IMR-90 (cell line): ENCODE data around the gene ZNF780B. TPM values are rescaled to one million over a fixed set of nuclear protein-coding genes. Genes with fewer than 3 reads are reported as not detected.

Experiments used
- ATAC-seq: fragments of 200-7000 bp; cut with Tn5 transposase; 2 replicates; pipeline ENCODE4 v1.9.1; 2020; ENCODE audit warnings: low read depth, mild to moderate bottlenecking, moderate library complexity
- BruUV-seq: library from RNA; stranded (reverse); fragments of 400-500 nt; replicated peaks from 2 replicates; lab custom pipeline; 2021; lab: Mats Ljungman, UMichigan
- CTCF ChIA-PET: fragments of 300-600 bp; formaldehyde crosslinking; extraction: SDS; loops from one replicate; lab custom pipeline; 2021; ENCODE audit warnings: antibody characterized with exemption; lab: Yijun Ruan, JAX
- POLR2A ChIA-PET: fragments of 300-600 bp; sonication (Branson Sonifier 250); formaldehyde crosslinking; loops from one replicate; lab custom pipeline; 2022; ENCODE audit warnings: antibody characterized with exemption; ENCODE audit not compliant: unreplicated experiment; lab: Charles Lee
- DNase-seq: peaks from one replicate; pipeline ENCODE4 v3.0.0; 2013
- H2AFZ ChIP-seq: replicated peaks from 2 replicates; pipeline ENCODE3; 2013; ENCODE audit warnings: low read length, mild to moderate bottlenecking; ENCODE audit not compliant: poor library complexity
- H2AK5ac ChIP-seq: 2 replicates; pipeline ENCODE4 v1.6.1; 2013; ENCODE audit warnings: low read depth, low read length, inconsistent platforms
- H2AK9ac ChIP-seq: replicated peaks from 2 replicates; pipeline ENCODE3; 2013; ENCODE audit warnings: mild to moderate bottlenecking, low read depth, low read length, moderate library complexity; ENCODE audit not compliant: poor library complexity
- H2BK120ac ChIP-seq: 2 replicates; pipeline ENCODE4 v1.6.1; 2013; ENCODE audit warnings: low read depth, low read length, inconsistent platforms
- H2BK15ac ChIP-seq: 3 replicates; pipeline ENCODE4 v1.6.1; 2013; ENCODE audit warnings: low read depth, low read length, inconsistent platforms
- H2BK20ac ChIP-seq: 2 replicates; pipeline ENCODE4 v1.6.1; 2013; ENCODE audit warnings: low read depth, mild to moderate bottlenecking, inconsistent platforms, low read length, moderate library complexity
- H2BK5ac ChIP-seq: 2 replicates; pipeline ENCODE4 v1.6.1; 2013; ENCODE audit warnings: mild to moderate bottlenecking, low read depth, low read length, inconsistent platforms; ENCODE audit not compliant: poor library complexity, severe bottlenecking
- H3K14ac ChIP-seq: replicated peaks from 2 replicates; pipeline ENCODE4 v1.6.1; 2013; ENCODE audit warnings: low read depth, low read length, inconsistent platforms
- H3K18ac ChIP-seq: 2 replicates; pipeline ENCODE4 v1.6.1; 2013; ENCODE audit warnings: low read depth, low read length, control low read depth
- H3K23ac ChIP-seq: 2 replicates; pipeline ENCODE4 v1.6.1; 2013; ENCODE audit warnings: low read depth, low read length, inconsistent platforms
- H3K27ac ChIP-seq: 2 replicates; pipeline ENCODE4 v1.5.1; 2013; ENCODE audit warnings: mild to moderate bottlenecking, control low read depth, low read length; ENCODE audit not compliant: insufficient read depth
- H3K27me3 ChIP-seq: 2 replicates; pipeline ENCODE4 v1.6.1; 2013; ENCODE audit warnings: low read length; ENCODE audit not compliant: control insufficient read depth, insufficient read depth
- H3K36me3 ChIP-seq: 2 replicates; pipeline ENCODE4 v1.6.1; 2013; ENCODE audit warnings: low read length, mixed read lengths; ENCODE audit not compliant: control insufficient read depth, insufficient read depth
- H3K4ac ChIP-seq: 2 replicates; pipeline ENCODE4 v1.6.1; 2013; ENCODE audit warnings: low read depth, low read length, inconsistent platforms
- H3K4me1 ChIP-seq: 2 replicates; pipeline ENCODE4 v1.6.1; 2013; ENCODE audit warnings: low read length, mixed read lengths; ENCODE audit not compliant: control insufficient read depth, insufficient read depth
- H3K4me2 ChIP-seq: 2 replicates; pipeline ENCODE4 v1.6.1; 2013; ENCODE audit warnings: low read depth, mild to moderate bottlenecking, control low read depth, low read length, moderate library complexity
- H3K4me3 ChIP-seq: 2 replicates; pipeline ENCODE4 v1.5.1; 2013; ENCODE audit warnings: low read depth, mild to moderate bottlenecking, control low read depth, low read length, moderate library complexity; ENCODE audit not compliant: insufficient read depth
- H3K56ac ChIP-seq: 2 replicates; pipeline ENCODE4 v1.6.1; 2013; ENCODE audit warnings: low read length, inconsistent platforms; ENCODE audit not compliant: insufficient read depth; ENCODE audit errors: extremely low read depth
- H3K79me1 ChIP-seq, 2 experiments: 2 replicates each; pipeline ENCODE4 v1.6.1; 2013; ENCODE audit warnings: low read length in 2 of 2, inconsistent platforms in 1 of 2, low read depth in 1 of 2
- H3K9ac ChIP-seq: 2 replicates; pipeline ENCODE4 v1.6.1; 2013; ENCODE audit warnings: low read depth, low read length, control low read depth
- H3K9me1 ChIP-seq: 2 replicates; pipeline ENCODE4 v1.6.1; 2013; ENCODE audit warnings: low read length, inconsistent platforms; ENCODE audit not compliant: insufficient read depth
- H3K9me3 ChIP-seq: 2 replicates; pipeline ENCODE4 v1.6.1; 2013; ENCODE audit warnings: low read length; ENCODE audit not compliant: control insufficient read depth, insufficient read depth
- H4K20me1 ChIP-seq: 2 replicates; pipeline ENCODE4 v1.6.1; 2013; ENCODE audit warnings: low read length, inconsistent platforms; ENCODE audit not compliant: insufficient read depth
- H4K5ac ChIP-seq: 2 replicates; pipeline ENCODE4 v1.6.1; 2013; ENCODE audit warnings: mild to moderate bottlenecking, low read depth, low read length, control low read depth
- H4K8ac ChIP-seq, 2 experiments: 2 replicates each; pipeline ENCODE4 v1.6.1; 2013; ENCODE audit warnings: low read depth in 2 of 2, low read length in 2 of 2, control low read depth in 1 of 2, inconsistent platforms in 1 of 2
- H4K91ac ChIP-seq: 2 replicates; pipeline ENCODE4 v1.6.1; 2013; ENCODE audit warnings: low read depth, low read length, inconsistent platforms; ENCODE audit not compliant: insufficient read depth
- BHLHE40 ChIP-seq: fragments of 150-350 bp; IDR thresholded peaks from 2 replicates; pipeline ENCODE4 v1.6.1; 2016; ENCODE audit warnings: mild to moderate bottlenecking, low read depth, low read length
- CEBPB ChIP-seq: IDR thresholded peaks from 2 replicates; pipeline ENCODE4 v1.6.1; 2012; ENCODE audit warnings: low read depth, low read length, improper control_type of control experiment
- CHD1 ChIP-seq: IDR thresholded peaks from 2 replicates; pipeline ENCODE4 v1.6.1; 2012; ENCODE audit warnings: low read depth, low read length, improper control_type of control experiment
- FOS ChIP-seq: fragments of 150-350 bp; IDR thresholded peaks from 2 replicates; pipeline ENCODE4 v1.6.1; 2016; ENCODE audit warnings: low read depth, low read length
- MAFK ChIP-seq: IDR thresholded peaks from 2 replicates; pipeline ENCODE4 v1.6.1; 2012; ENCODE audit warnings: low read depth, low read length, improper control_type of control experiment
- MAZ ChIP-seq: IDR thresholded peaks from 2 replicates; pipeline ENCODE4 v1.6.1; 2012; ENCODE audit warnings: low read depth, mild to moderate bottlenecking, low read length, improper control_type of control experiment, moderate library complexity, borderline replicate concordance
- MXI1 ChIP-seq: IDR thresholded peaks from 2 replicates; pipeline ENCODE4 v1.6.1; 2012; ENCODE audit warnings: low read depth, mild to moderate bottlenecking, low read length, moderate library complexity, borderline replicate concordance
- NFE2L2 ChIP-seq: fragments of 150-350 bp; IDR thresholded peaks from 2 replicates; pipeline ENCODE4 v1.6.1; 2016; ENCODE audit warnings: low read depth, mild to moderate bottlenecking, low read length
- POLR2A ChIP-seq: IDR thresholded peaks from 2 replicates; pipeline ENCODE4 v1.6.1; 2012; ENCODE audit warnings: mild to moderate bottlenecking, low read depth, low read length
- RAD21 ChIP-seq: IDR thresholded peaks from 2 replicates; pipeline ENCODE4 v1.6.1; 2012; ENCODE audit warnings: low read length, improper control_type of control experiment
- RCOR1 ChIP-seq: IDR thresholded peaks from 2 replicates; pipeline ENCODE4 v1.6.1; 2012; ENCODE audit warnings: mild to moderate bottlenecking, low read length, improper control_type of control experiment; ENCODE audit not compliant: insufficient replicate concordance
- RFX5 ChIP-seq: IDR thresholded peaks from 2 replicates; pipeline ENCODE4 v1.8.0; 2012; ENCODE audit warnings: low read depth, mild to moderate bottlenecking, low read length, moderate library complexity
- SMC3 ChIP-seq: fragments of 150-350 bp; IDR thresholded peaks from 2 replicates; pipeline ENCODE4 v1.6.1; 2016; ENCODE audit warnings: low read depth, mild to moderate bottlenecking, antibody characterized with exemption, low read length, moderate library complexity
- WGBS, 2 experiments: methylation state at CpG; one replicate each; pipeline versions ENCODE4 v1.1.5 to v1.1.7; 2013; ENCODE audit warnings: missing lambda C conversion rate in 2 of 2; ENCODE audit not compliant: insufficient read length in 1 of 2; ENCODE audit errors: extremely low coverage in 2 of 2; 5-methylcytosine and 5-hydroxymethylcytosine counted together
- dilution Hi-C: fragments of 300-500 bp; cut with HindIII; formaldehyde crosslinking; loops from one replicate; pipeline ENCODE4 v1.14.3; 2018; ENCODE audit warnings: low sequenced_read_pairs; ENCODE audit not compliant: unreplicated experiment
- in situ Hi-C: fragments of 300-500 bp; cut with MboI; formaldehyde crosslinking; loops from 3 replicates; pipeline ENCODE4 v1.14.3; 2019; ENCODE audit warnings: low sequenced_read_pairs, inconsistent platforms, mixed read lengths
- intact Hi-C: fragments of 100-400 bp; cut with micrococcal nuclease; formaldehyde crosslinking; loops from 2 replicates; pipeline ENCODE4 v1.10.0; 2022
- polyA plus RNA-seq, 3 experiments: library from polyadenylated mRNA; depleted of rRNA; stranded (reverse); fragments of >200 nt; gene quantifications; 2 replicates each; pipeline ENCODE4 v1.2.3, GENCODE V29; 2012; ENCODE audit warnings: low replicate concordance in 1 of 3
- total RNA-seq: library from RNA; depleted of rRNA; stranded (reverse); fragments of >200 nt; gene quantifications from 2 replicates; pipeline ENCODE4 v1.2.3, GENCODE V29; 2012
- TF ChIP-seq, protein P1 (sequence below): fragments of 150-350 bp; IDR thresholded peaks from 2 replicates; pipeline ENCODE4 v1.6.1; 2017; ENCODE audit warnings: mild to moderate bottlenecking, antibody characterized with exemption, low read length, low read depth
- TF ChIP-seq, protein P2 (sequence below): fragments of 150-350 bp; IDR thresholded peaks from 2 replicates; pipeline ENCODE4 v1.6.1; 2016; ENCODE audit warnings: low read depth, mild to moderate bottlenecking, low read length, moderate library complexity, borderline replicate concordance
- TF ChIP-seq, protein P3 (sequence below): conservative IDR thresholded peaks from 2 replicates; pipeline ENCODE4 v1.5.1; 2012; ENCODE audit warnings: mild to moderate bottlenecking, low read depth, low read length, improper control_type of control experiment

The ZNF780B gene
- total and polyA plus RNA-seq, 2 of the 4 experiments (the other 2 are of a cell fraction) = 3.7 to 19.9 TPM

DNA sequence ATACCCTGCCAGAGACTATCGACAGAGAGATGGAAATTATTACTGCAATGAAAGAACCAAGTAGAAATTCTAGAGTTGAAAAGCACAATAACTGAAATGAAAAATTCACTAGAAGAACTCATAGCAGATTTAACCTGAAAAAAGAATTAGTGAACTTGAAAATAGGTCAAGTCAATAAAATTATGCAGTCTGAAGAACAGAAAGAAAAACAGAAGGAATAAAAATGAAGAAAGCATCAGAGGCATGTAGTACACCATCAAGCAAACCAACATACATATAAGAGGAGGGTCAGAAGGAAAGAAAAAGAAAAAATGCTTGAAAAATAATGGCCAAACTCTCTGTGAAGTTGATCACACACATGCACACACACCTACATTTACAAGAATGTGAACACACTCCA, 3.6 kb upstream of the ZNF780B start:
- Histone ChIP-seq H3K36me3 (no peaks in the 10 kb centered on the region), H2BK5ac (no peak overlapping the region), H4K91ac (no peak overlapping the region), H3K27me3 (no peaks in the 10 kb centered on the region), H2AK5ac (no peak overlapping the region), H2AFZ (no peak overlapping the region), H2BK120ac (no peak overlapping the region), H3K14ac (no peak overlapping the region), H4K20me1 (no peaks in the 10 kb centered on the region), H2BK20ac (no peak overlapping the region), H3K4me3 (no peak overlapping the region), H3K9ac (no peak overlapping the region), H3K79me1 (peaks cover 8 to 19% of the 10 kb centered on the region in 2 experiments; a peak in 3 of 4 replicates), H3K9me3 (no peaks in the 10 kb centered on the region; the same call in none of the 2 replicates), H3K23ac (no peak overlapping the region), H3K56ac (no peak overlapping the region), H3K4ac (no peak overlapping the region), H3K4me1 (no peaks in the 10 kb centered on the region), H2BK15ac (no peak overlapping the region), H2AK9ac (no peak overlapping the region), H3K9me1 (no peaks in the 10 kb centered on the region), H4K5ac (no peak overlapping the region), H3K27ac (no peak overlapping the region), H3K18ac (no peak overlapping the region), H3K4me2 (no peak overlapping the region), H4K8ac (no peak overlapping the region)
- no peak for DNase-seq
- POLR2A ChIA-PET = no interaction called here
- intact Hi-C loops = no loop called here
- no TSS peak for BruUV-seq
- TF ChIP-seq MAZ = no peak
- TF ChIP-seq RFX5 = no peak
- TF ChIP-seq RCOR1 = no peak
- no peak for TF ChIP-seq BHLHE40
- TF ChIP-seq MAFK = no peak
- no peak for TF ChIP-seq SMC3
- TF ChIP-seq, protein P1, sequence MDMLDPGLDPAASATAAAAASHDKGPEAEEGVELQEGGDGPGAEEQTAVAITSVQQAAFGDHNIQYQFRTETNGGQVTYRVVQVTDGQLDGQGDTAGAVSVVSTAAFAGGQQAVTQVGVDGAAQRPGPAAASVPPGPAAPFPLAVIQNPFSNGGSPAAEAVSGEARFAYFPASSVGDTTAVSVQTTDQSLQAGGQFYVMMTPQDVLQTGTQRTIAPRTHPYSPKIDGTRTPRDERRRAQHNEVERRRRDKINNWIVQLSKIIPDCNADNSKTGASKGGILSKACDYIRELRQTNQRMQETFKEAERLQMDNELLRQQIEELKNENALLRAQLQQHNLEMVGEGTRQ = no peak
- no peak for TF ChIP-seq POLR2A
- TF ChIP-seq, protein P2, sequence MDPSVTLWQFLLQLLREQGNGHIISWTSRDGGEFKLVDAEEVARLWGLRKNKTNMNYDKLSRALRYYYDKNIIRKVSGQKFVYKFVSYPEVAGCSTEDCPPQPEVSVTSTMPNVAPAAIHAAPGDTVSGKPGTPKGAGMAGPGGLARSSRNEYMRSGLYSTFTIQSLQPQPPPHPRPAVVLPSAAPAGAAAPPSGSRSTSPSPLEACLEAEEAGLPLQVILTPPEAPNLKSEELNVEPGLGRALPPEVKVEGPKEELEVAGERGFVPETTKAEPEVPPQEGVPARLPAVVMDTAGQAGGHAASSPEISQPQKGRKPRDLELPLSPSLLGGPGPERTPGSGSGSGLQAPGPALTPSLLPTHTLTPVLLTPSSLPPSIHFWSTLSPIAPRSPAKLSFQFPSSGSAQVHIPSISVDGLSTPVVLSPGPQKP = no peak
- TF ChIP-seq CEBPB = no peak
- TF ChIP-seq CHD1 = no peak
- TF ChIP-seq NFE2L2 = no peak
- no peak for TF ChIP-seq RAD21
- TF ChIP-seq FOS = no peak
- no peak for TF ChIP-seq MXI1
- TF ChIP-seq, protein P3, sequence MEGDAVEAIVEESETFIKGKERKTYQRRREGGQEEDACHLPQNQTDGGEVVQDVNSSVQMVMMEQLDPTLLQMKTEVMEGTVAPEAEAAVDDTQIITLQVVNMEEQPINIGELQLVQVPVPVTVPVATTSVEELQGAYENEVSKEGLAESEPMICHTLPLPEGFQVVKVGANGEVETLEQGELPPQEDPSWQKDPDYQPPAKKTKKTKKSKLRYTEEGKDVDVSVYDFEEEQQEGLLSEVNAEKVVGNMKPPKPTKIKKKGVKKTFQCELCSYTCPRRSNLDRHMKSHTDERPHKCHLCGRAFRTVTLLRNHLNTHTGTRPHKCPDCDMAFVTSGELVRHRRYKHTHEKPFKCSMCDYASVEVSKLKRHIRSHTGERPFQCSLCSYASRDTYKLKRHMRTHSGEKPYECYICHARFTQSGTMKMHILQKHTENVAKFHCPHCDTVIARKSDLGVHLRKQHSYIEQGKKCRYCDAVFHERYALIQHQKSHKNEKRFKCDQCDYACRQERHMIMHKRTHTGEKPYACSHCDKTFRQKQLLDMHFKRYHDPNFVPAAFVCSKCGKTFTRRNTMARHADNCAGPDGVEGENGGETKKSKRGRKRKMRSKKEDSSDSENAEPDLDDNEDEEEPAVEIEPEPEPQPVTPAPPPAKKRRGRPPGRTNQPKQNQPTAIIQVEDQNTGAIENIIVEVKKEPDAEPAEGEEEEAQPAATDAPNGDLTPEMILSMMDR = no peak
- dilution Hi-C loops = no loop called here
- in situ Hi-C loops = no loop called here
- WGBS, 2 experiments = no CpG with 5 or more reads among the region's 1 CpG
- CTCF ChIA-PET = no interaction called here
- no peak for ATAC-seq
